ENCODE results near the gene GUF1.

The GUF1 gene

DNA sequence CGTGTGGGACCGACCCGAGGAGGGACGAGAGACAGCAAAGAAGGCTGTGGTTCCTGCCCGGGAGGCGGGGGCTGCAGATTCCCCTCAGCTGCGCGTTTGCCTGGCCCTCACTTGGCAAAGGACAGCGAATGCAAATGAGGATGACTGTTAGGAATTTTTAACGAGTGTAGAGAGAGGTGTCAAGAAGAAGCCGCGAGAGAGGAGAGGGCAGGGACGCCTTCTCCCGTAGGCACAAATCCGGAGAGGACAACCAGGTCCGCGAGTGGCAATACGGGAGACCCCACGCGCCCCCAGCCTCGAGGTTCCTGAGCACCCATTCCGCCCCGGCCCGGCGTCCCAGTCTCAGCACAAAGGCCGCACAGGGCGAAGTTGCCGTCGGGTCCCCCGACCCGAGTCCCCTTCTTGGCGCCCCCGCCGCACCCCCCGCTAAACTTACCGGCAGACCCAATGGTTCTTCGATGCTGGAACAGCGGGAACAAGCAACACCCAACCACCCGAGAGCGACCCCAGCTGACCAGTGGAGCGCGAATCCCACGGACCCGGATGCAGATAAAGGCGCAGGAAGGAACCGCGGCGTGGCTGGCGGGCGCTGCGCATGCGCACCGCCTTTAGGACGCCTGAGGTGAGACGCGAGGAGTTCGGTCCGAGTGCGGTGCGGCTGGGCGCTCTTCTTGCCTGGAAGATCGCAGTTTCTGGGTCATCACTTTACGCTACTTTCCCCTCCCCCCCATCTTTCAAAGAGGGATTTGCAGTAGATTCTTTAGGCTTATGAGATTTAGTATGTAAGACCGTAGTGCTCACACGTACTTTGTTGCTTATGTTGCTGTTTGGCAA lies 48.0 kb downstream of the GUF1 start, which contains the start of gene GNPDA2:
Gene GNPDA2, minus strand, starts transcription at position 519 of the 834 bp plus-strand sequence. CDS start 4,349 bp downstream, outside the sequence.
- peak; percentile 39; the same call in 1 of the 2 replicates for TF ChIP-seq GATA2 (IDR thresholded peaks at IDR 0.05; ENCODE audit: low read depth, low read length)
- no peak for TF ChIP-seq GATA3 (IDR thresholded peaks at IDR 0.05; ENCODE audit: low read depth, low read length)

DNA sequence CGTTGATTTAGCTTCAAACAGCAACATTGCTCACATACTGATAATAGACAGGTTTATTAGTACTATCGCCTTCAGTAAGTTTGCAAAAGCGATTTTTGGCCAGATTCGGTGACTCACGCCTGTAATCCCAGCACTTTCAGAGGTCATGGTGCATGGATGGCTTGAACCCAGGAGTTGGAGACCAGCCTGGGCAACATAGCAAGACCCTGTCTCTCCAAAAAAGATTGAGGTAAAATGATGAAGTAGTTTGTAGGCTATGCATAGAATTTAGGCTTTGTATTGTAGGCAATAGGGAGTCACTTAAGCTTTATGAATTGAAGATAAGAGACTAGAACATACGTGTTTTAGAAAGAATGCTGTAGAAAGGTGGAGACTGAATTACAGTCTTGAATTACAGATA lies 49.3 kb downstream of the GUF1 start:
- TF ChIP-seq GATA2 (IDR thresholded peaks at IDR 0.05; ENCODE audit: low read depth, low read length) (no peak), GATA3 (IDR thresholded peaks at IDR 0.05; ENCODE audit: low read depth, low read length) (no peak)

DNA sequence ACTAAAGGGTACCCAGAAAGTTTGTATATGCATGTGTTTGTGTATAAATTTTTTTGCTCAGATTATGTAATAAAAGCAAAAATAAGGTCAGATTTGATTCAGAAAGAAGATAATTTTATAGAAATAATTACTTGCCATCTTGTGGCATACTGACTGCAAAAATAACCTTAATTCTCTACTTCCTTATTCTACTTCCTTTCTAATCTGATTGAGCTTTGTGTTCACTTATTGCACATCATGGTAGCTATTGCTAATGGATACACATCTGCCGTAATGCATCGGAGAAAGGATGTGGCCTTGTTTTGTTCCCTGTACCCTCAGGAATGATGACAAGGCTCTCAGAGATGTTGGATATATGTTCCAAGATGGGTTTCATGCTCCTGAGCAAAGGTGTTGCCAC lies 58.7 kb downstream of the GUF1 start:
- TF ChIP-seq GATA2 (IDR thresholded peaks at IDR 0.05; ENCODE audit: low read depth, low read length) = no peak
- TF ChIP-seq GATA3 (IDR thresholded peaks at IDR 0.05; ENCODE audit: low read depth, low read length) = no peak

DNA sequence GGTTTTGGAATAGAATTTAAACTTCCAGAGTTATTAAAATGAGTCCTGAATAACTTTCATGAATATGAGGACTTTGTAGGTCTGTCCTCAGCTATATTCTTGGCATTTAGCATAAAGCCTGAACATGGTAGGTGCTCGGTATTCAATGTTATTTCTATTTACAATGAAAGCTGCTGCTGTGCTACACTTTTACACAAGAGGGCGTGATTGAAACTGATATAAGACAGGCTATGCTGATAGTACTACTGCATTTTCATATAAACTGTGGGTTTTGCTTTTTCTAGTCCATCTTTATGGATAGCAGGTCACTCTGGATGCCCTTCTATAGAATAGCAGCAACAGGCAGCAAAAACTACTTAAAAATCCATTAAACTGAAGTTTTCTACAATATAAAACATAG lies 60.4 kb downstream of the GUF1 start:
- TF ChIP-seq GATA3 (IDR thresholded peaks at IDR 0.05; ENCODE audit: low read depth, low read length) (no peak), GATA2 (IDR thresholded peaks at IDR 0.05; ENCODE audit: low read depth, low read length) (no peak)

DNA sequence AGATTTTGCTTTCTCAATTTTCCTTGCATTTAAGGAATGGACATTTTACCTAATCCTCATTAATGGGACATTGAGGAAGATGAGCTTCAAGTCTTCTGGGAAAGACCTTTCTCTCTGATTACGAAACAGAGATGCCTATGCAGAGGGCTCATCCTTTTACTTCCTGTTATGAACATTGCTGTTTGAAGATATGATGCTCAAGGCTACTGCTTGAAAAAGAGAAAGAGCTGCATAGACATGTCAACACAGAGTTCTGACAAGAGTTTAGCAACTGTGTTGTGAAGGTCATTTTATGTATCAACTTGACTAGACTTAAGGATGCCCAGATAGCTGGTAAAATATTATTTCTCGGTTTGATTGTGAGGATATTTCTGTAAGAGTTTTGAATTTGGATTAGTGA lies 62.0 kb downstream of the GUF1 start:
- TF ChIP-seq GATA3 (IDR thresholded peaks at IDR 0.05; ENCODE audit: low read depth, low read length) (no peak), GATA2 (IDR thresholded peaks at IDR 0.05; ENCODE audit: low read depth, low read length) (no peak)
